ENCODE results near the gene FNDC8.

GRCh38 chr17:35167046-35167445 lies 45.6 kb downstream of the FNDC8 start:
- no peak for TF ChIP-seq POLR2AphosphoS5 (IDR thresholded peaks at IDR 0.05; ENCODE audit: low read depth, low read length)
- TF ChIP-seq, protein P1, sequence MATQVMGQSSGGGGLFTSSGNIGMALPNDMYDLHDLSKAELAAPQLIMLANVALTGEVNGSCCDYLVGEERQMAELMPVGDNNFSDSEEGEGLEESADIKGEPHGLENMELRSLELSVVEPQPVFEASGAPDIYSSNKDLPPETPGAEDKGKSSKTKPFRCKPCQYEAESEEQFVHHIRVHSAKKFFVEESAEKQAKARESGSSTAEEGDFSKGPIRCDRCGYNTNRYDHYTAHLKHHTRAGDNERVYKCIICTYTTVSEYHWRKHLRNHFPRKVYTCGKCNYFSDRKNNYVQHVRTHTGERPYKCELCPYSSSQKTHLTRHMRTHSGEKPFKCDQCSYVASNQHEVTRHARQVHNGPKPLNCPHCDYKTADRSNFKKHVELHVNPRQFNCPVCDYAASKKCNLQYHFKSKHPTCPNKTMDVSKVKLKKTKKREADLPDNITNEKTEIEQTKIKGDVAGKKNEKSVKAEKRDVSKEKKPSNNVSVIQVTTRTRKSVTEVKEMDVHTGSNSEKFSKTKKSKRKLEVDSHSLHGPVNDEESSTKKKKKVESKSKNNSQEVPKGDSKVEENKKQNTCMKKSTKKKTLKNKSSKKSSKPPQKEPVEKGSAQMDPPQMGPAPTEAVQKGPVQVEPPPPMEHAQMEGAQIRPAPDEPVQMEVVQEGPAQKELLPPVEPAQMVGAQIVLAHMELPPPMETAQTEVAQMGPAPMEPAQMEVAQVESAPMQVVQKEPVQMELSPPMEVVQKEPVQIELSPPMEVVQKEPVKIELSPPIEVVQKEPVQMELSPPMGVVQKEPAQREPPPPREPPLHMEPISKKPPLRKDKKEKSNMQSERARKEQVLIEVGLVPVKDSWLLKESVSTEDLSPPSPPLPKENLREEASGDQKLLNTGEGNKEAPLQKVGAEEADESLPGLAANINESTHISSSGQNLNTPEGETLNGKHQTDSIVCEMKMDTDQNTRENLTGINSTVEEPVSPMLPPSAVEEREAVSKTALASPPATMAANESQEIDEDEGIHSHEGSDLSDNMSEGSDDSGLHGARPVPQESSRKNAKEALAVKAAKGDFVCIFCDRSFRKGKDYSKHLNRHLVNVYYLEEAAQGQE (IDR thresholded peaks at IDR 0.05; ENCODE audit: insufficient read depth in 1 of 2, low read depth in 2 of 2, low read length in 2 of 2): no peak
- TF ChIP-seq SIN3A (IDR thresholded peaks at IDR 0.05; ENCODE audit: borderline replicate concordance, insufficient read depth, low read length): no peak
- no peak for TF ChIP-seq TAF1 (IDR thresholded peaks at IDR 0.05; ENCODE audit: borderline replicate concordance, insufficient read depth, low read length)
- TF ChIP-seq FOXP2 (optimal IDR thresholded peaks at IDR 0.05; ENCODE audit: borderline replicate concordance, extremely low read depth, extremely low read length, insufficient read depth): no peak
